MM.1S (cell line): Measurements from ENCODE around the gene HSD17B11.
"Not testable (repeated sequence)": the region's sequence is repeated elsewhere in the genome, so short reads cannot be mapped to it uniquely, and the experiment has no call there.

ENCODE experiments used
- DNase-seq: peaks from one replicate; pipeline ENCODE4 v3.0.0-alpha.2; 2015
- H2AFZ ChIP-seq: fragments of 300-600 bp; sonication (generic); 2 replicates; pipeline ENCODE4 v1.6.0; 2016; ENCODE audit warnings: antibody characterized with exemption, low read length
- H3F3A ChIP-seq: fragments of 300-600 bp; sonication (generic); 2 replicates; pipeline ENCODE4 v1.6.1; 2016; ENCODE audit warnings: mild to moderate bottlenecking, antibody characterized with exemption, low read length, moderate library complexity, mixed read lengths; ENCODE audit not compliant: insufficient read depth
- H3K27ac ChIP-seq: fragments of 300-600 bp; sonication (generic); 2 replicates; pipeline ENCODE4 v1.5.1; 2016; ENCODE audit warnings: mild to moderate bottlenecking, low read length
- H3K27me3 ChIP-seq: fragments of 300-600 bp; sonication (generic); replicated peaks from 2 replicates; pipeline ENCODE4 v1.6.0; 2016; ENCODE audit warnings: low read length; ENCODE audit not compliant: insufficient read depth
- H3K36me3 ChIP-seq: fragments of 300-600 bp; sonication (generic); replicated peaks from 2 replicates; pipeline ENCODE4 v1.6.1; 2016; ENCODE audit warnings: mild to moderate bottlenecking, low read length, mixed read lengths; ENCODE audit not compliant: insufficient read depth
- H3K4me1 ChIP-seq: fragments of 300-600 bp; sonication (generic); 2 replicates; pipeline ENCODE4 v1.6.1; 2016; ENCODE audit warnings: low read length, mixed read lengths
- H3K4me2 ChIP-seq: fragments of 300-600 bp; sonication (generic); 2 replicates; pipeline ENCODE4 v1.6.0; 2016; ENCODE audit warnings: low read depth, low read length
- H3K4me3 ChIP-seq: fragments of 300-600 bp; sonication (generic); 2 replicates; pipeline ENCODE4 v1.5.1; 2016; ENCODE audit warnings: low read length, mixed read lengths
- H3K79me2 ChIP-seq: fragments of 300-600 bp; sonication (generic); 2 replicates; pipeline ENCODE4 v1.6.1; 2016; ENCODE audit warnings: mixed run types, low read length, mixed read lengths
- H3K9ac ChIP-seq: fragments of 300-600 bp; sonication (generic); 2 replicates; pipeline ENCODE4 v1.6.1; 2016; ENCODE audit warnings: low read length, mixed read lengths
- H3K9me2 ChIP-seq: fragments of 300-600 bp; sonication (generic); replicated peaks from 2 replicates; pipeline ENCODE4 v1.6.1; 2016; ENCODE audit warnings: mild to moderate bottlenecking, low read length, mixed read lengths; ENCODE audit not compliant: insufficient read depth
- H3K9me3 ChIP-seq: fragments of 300-600 bp; sonication (generic); replicated peaks from 2 replicates; pipeline ENCODE4 v1.6.1; 2016; ENCODE audit warnings: mild to moderate bottlenecking, low read length, mixed read lengths; ENCODE audit not compliant: insufficient read depth
- H4K20me1 ChIP-seq: fragments of 300-600 bp; sonication (generic); 2 replicates; pipeline ENCODE4 v1.6.1; 2016; ENCODE audit warnings: mild to moderate bottlenecking, low read length, moderate library complexity, mixed read lengths; ENCODE audit not compliant: insufficient read depth
- EZH2 ChIP-seq: fragments of 300-600 bp; sonication (generic); optimal IDR thresholded peaks from 2 replicates; pipeline ENCODE3; 2017; ENCODE audit warnings: low read depth, mild to moderate bottlenecking, antibody characterized with exemption, low read length, mixed read lengths
- EZH2phosphoT487 ChIP-seq: fragments of 300-600 bp; sonication (generic); IDR thresholded peaks from 2 replicates; pipeline ENCODE4 v1.6.1; 2018; ENCODE audit warnings: antibody characterized with exemption, low read length
- TF ChIP-seq, protein P1 (sequence below): fragments of 300-600 bp; sonication (generic); IDR thresholded peaks from 2 replicates; pipeline ENCODE4 v1.5.1; 2016; ENCODE audit warnings: antibody characterized with exemption, low read length, mixed read lengths

Gene HSD17B11

DNA sequence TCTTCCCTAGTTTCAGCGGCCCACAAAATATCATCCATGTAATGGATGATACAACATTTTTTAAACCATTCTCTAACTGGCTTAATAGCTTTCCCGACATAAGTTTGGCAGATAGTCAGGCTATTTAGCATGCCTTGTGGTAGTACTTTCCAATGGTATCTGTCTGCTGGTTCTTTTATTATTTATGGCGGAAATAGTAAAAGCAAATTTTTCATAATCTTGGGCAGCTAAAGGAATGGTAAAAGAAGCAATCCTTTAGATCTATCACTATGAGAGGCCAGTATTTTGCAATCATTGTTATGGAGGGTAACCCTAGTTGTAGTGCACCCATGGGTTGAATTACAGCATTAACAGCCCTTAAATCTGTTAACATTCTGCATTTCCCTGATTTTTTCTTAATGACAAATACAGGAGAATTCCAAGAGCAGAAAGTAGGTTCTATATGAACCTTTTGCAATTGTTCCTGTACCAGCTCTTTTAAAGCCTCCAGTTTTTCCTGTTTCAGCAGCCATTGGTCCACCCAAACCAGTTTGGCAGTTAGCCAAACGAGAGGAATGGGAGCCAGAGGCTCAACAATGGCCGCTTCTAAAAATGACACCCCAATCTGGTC lies 14.3 kb upstream of the HSD17B11 start:
- Histone ChIP-seq H3K27me3 (no peaks in the 10 kb centered on the region), H3K4me2 (no peak overlapping the region), H3K36me3 (no peaks in the 10 kb centered on the region), H3K4me3 (no peak overlapping the region), H3K9ac (no peak overlapping the region), H3K9me2 (no peaks in the 10 kb centered on the region), H3K4me1 (no peaks in the 10 kb centered on the region), H4K20me1 (no peaks in the 10 kb centered on the region), H2AFZ (no peak overlapping the region), H3K9me3 (no peaks in the 10 kb centered on the region), H3F3A (no peaks in the 10 kb centered on the region), H3K27ac (no peak overlapping the region), H3K79me2 (no peaks in the 10 kb centered on the region)
- TF ChIP-seq, protein P1, sequence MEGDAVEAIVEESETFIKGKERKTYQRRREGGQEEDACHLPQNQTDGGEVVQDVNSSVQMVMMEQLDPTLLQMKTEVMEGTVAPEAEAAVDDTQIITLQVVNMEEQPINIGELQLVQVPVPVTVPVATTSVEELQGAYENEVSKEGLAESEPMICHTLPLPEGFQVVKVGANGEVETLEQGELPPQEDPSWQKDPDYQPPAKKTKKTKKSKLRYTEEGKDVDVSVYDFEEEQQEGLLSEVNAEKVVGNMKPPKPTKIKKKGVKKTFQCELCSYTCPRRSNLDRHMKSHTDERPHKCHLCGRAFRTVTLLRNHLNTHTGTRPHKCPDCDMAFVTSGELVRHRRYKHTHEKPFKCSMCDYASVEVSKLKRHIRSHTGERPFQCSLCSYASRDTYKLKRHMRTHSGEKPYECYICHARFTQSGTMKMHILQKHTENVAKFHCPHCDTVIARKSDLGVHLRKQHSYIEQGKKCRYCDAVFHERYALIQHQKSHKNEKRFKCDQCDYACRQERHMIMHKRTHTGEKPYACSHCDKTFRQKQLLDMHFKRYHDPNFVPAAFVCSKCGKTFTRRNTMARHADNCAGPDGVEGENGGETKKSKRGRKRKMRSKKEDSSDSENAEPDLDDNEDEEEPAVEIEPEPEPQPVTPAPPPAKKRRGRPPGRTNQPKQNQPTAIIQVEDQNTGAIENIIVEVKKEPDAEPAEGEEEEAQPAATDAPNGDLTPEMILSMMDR, result no peak
- TF ChIP-seq EZH2phosphoT487, result no peak
- TF ChIP-seq EZH2, result no peak
- no peak for DNase-seq

DNA sequence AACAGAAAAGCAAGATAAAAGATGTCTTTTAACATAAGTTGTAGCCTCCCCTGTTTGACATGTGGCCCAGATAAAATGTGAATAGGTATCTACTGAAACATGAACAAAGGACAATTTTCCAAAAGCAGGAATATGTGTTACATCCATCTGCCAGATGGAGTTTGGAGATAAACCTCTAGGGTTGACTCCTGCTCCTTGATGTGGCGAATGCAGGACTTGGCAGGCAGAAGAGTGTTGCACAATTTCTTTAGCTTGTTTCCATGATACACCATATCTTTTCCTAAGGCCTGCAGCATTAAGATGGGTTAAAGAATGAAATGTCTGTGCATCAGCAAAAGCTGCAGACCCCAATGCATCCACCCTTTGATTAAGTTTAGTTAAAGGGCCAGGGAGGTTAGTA lies 12.7 kb upstream of the HSD17B11 start:
- H3K9me3 ChIP-seq, H2AFZ ChIP-seq, H3K27ac ChIP-seq, H3K4me1 ChIP-seq, H3K4me3 ChIP-seq, H3K79me2 ChIP-seq, DNase-seq, H3K36me3 ChIP-seq, H3K9ac ChIP-seq, H3K27me3 ChIP-seq, H3F3A ChIP-seq, H3K4me2 ChIP-seq, H4K20me1 ChIP-seq, H3K9me2 ChIP-seq: not testable (repeated sequence)

DNA sequence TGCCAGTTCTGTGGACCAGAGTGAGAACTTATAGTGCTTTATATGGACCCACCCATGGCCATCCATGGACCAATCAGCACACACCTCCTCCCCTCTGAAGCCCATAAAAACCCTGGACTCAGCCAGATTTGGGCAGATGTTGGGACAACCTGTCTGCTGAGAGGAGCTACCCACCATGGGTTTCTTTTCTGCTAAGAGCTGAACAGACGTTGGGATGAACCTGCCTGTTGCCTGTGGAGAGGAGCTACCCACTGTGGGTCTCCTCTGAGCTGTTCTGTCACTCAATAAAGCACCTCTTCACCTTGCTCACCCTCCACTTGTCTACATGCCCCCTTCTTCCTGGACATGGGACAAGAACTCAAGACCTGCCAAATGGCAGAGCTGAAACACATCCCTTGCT lies 9.0 kb upstream of the HSD17B11 start:
- H3K27me3 ChIP-seq, result no peaks in the 10 kb centered on the region
- H3F3A ChIP-seq, result no peaks in the 10 kb centered on the region
- no peaks in the 10 kb centered on the region for H3K4me1 ChIP-seq
- no peak overlapping the region for H3K9ac ChIP-seq
- H4K20me1 ChIP-seq, result no peaks in the 10 kb centered on the region
- DNase-seq, result no peak
- H3K9me2 ChIP-seq, result no peaks in the 10 kb centered on the region
- H3K9me3 ChIP-seq, result no peaks in the 10 kb centered on the region
- H3K4me3 ChIP-seq, result no peak overlapping the region
- H3K79me2 ChIP-seq, result no peaks in the 10 kb centered on the region
- TF ChIP-seq, protein P1, result no peak
- TF ChIP-seq EZH2 (no peak), EZH2phosphoT487 (no peak)
- no peak overlapping the region for H3K27ac ChIP-seq
- H3K4me2 ChIP-seq, result no peak overlapping the region
- no peak overlapping the region for H2AFZ ChIP-seq
- no peaks in the 10 kb centered on the region for H3K36me3 ChIP-seq

DNA sequence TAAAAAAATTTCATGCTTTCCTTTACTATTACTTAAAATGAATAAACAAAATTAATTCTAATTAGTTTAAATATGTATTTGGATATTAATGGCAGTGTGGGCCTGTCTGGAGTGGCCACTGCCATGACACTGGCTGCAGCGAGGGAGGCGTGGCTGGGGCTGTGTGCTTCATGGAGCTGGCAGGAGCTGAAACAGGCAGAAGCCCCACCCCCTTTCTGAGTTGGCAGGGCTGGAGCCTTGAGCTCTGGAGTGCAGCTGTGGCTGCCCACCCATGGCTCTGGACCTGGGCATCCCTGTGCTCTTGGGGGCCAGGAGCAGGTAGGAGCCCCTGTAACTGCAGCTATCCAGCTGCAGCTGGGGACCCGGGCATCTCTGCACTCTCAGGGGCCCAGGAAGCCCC lies 8.2 kb upstream of the HSD17B11 start:
- H3K9me2 ChIP-seq, result no peaks in the 10 kb centered on the region
- H4K20me1 ChIP-seq, result no peaks in the 10 kb centered on the region
- no peak overlapping the region for H2AFZ ChIP-seq
- no peaks in the 10 kb centered on the region for H3K79me2 ChIP-seq
- H3K9ac ChIP-seq, result no peak overlapping the region
- H3K27me3 ChIP-seq, result no peaks in the 10 kb centered on the region
- no peaks in the 10 kb centered on the region for H3K36me3 ChIP-seq
- no peak overlapping the region for H3K27ac ChIP-seq
- no peaks in the 10 kb centered on the region for H3K9me3 ChIP-seq
- H3K4me2 ChIP-seq, result no peak overlapping the region
- TF ChIP-seq EZH2phosphoT487 (no peak), EZH2 (no peak)
- TF ChIP-seq, protein P1, result no peak
- DNase-seq, result no peak
- no peaks in the 10 kb centered on the region for H3F3A ChIP-seq
- H3K4me1 ChIP-seq, result no peaks in the 10 kb centered on the region
- no peak overlapping the region for H3K4me3 ChIP-seq

DNA sequence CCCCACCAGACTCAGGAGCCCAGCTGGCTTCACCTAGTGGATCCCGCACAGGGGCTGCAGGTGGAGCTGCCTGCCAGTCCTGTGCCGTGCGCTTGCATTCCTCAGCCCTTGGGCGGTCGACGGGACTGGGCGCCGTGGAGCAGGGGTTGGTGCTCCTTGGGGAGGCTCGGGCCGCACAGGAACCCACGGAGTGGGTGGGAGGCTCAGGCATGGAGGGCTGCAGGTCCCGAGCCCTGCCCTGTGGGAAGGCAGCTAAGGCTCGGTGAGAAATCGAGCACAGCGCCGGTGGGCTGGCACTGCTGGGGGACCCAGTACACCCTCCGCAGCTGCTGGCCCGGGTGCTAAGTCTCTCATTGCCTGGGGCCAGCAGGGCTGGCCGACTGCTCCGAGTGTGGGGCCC lies 4.9 kb upstream of the HSD17B11 start:
- H3K4me1 ChIP-seq, H3K4me2 ChIP-seq, H3K9ac ChIP-seq, H4K20me1 ChIP-seq, H3K9me3 ChIP-seq, H3K27ac ChIP-seq, H2AFZ ChIP-seq, H3K4me3 ChIP-seq, DNase-seq, H3K36me3 ChIP-seq, H3K9me2 ChIP-seq, H3F3A ChIP-seq, H3K27me3 ChIP-seq, H3K79me2 ChIP-seq: not testable (repeated sequence)

GRCh38 chr4:87395073-87395472 lies 4.1 kb upstream of the HSD17B11 start:
- H3K79me2 ChIP-seq, H3K27me3 ChIP-seq, DNase-seq, H3K9me2 ChIP-seq, H3K36me3 ChIP-seq, H2AFZ ChIP-seq, H4K20me1 ChIP-seq, H3K4me1 ChIP-seq, H3K4me3 ChIP-seq, H3K4me2 ChIP-seq, H3K9me3 ChIP-seq, H3K9ac ChIP-seq, H3F3A ChIP-seq, H3K27ac ChIP-seq: not testable (repeated sequence)
